ENCODE results near the gene SLC35B2. TPM values are rescaled to one million over a fixed set of nuclear protein-coding genes. Genes with fewer than 3 reads are reported as not detected.

The SLC35B2 gene
- total and polyA plus RNA-seq, 9 of the 15 experiments (the other 6 are each of a cell fraction or from before 2014, with no cell fraction given): 14.5 to 59.1 (median 47.1) TPM

GRCh38 chr6:44247338-44248302 is 9.7 kb downstream of the SLC35B2 start (continued):
- TF ChIP-seq STAT6 (CRISPR knock-in tag; IDR thresholded peaks at IDR 0.05) (no peak; the same call in 1 of the 2 replicates), EHMT2 (IDR thresholded peaks at IDR 0.05) (0 out of 2 replicates have a peak, but pooled peaks have one; percentile 62), TAF9B (IDR thresholded peaks at IDR 0.05; ENCODE audit: partially characterized antibody) (peak; percentile 55), EP400 (IDR thresholded peaks at IDR 0.05) (peak; percentile 100), BMI1 (IDR thresholded peaks at IDR 0.05; ENCODE audit: low read length) (0 out of 2 replicates have a peak, but pooled peaks have one; percentile 0), PBX2 (CRISPR knock-in tag; IDR thresholded peaks at IDR 0.05; ENCODE audit: low read depth) (no peak), PBX2 (tag; conservative IDR thresholded peaks at IDR 0.05; ENCODE audit: low read depth) (no peak), BACH1 (tag; IDR thresholded peaks at IDR 0.05) (peak; percentile 95)

Measured in K562 (cell line).